ENCODE data around the gene MINPP1. TPM values are rescaled to one million over a fixed set of nuclear protein-coding genes. Genes with fewer than 3 reads are reported as not detected.

Gene MINPP1
- total RNA-seq, 1 experiment from 2014 or later, result 22.1 TPM

DNA sequence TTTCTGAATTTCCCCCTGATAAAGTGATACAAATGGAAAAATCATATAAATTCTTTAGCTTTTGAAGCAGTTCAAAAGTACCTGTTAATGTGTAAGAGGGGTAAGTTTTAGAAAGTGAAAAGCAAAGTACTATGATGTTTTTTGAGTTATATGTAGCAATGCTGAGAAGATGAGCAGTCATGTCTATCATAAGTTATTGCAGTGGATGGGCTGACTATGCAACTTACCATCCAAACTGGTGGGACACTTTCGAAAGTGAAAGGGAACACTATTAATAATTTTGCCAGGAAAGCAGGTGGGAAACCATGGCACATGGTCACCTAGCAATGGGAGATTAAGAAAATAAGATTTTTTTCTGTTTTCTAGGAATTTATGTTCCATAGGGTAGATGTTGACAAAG is 4.1 kb downstream of the MINPP1 start:
- Histone ChIP-seq H3K9me3 (ENCODE audit: control insufficient read depth in 1 of 2, insufficient read depth in 1 of 2, low read depth in 1 of 2, low read length in 2 of 2) (no peaks in the 10 kb centered on the region), H3K36me3 (ENCODE audit: control insufficient read depth in 1 of 2, insufficient read depth in 2 of 2, low read length in 2 of 2) (peaks cover 7 to 14% of the 10 kb centered on the region in 2 experiments; a peak in 2 of 4 replicates), H2AFZ (ENCODE audit: low read depth, low read length, poor library complexity, severe bottlenecking) (no peak overlapping the region), H3K79me2 (ENCODE audit: insufficient read depth, low read length) (peaks cover 34% of the 10 kb centered on the region), H3K4me3 (replicated peaks in 1 of 2; ENCODE audit: low read depth in 1 of 2, low read length in 2 of 2) (no peak overlapping the region), H4K20me1 (ENCODE audit: insufficient read depth) (0 out of 2 replicates have a peak, but pooled peaks cover 3% of the 10 kb centered on the region), H3K9ac (ENCODE audit: low read length) (no peak overlapping the region), H3K4me1 (ENCODE audit: control insufficient read depth in 1 of 2, insufficient read depth in 2 of 2, low read length in 2 of 2) (peaks cover 10 to 13% of the 10 kb centered on the region in 2 experiments), H3K4me2 (ENCODE audit: low read length) (no peak overlapping the region), H3K9me2 (ENCODE audit: insufficient read depth) (no peaks in the 10 kb centered on the region), H3K27me3 (ENCODE audit: insufficient read depth, low read length) (no peaks in the 10 kb centered on the region), H3K27ac (ENCODE audit: low read depth, low read length) (no peak overlapping the region)
- BruUV-seq (replicated peaks), result no TSS peak
- CTCF ChIA-PET, result no interaction called here
- no peak for TF ChIP-seq TCF7L2 (IDR thresholded peaks at IDR 0.05; ENCODE audit: borderline replicate concordance, extremely low read depth, insufficient read depth, insufficient read length)
- no peak for TF ChIP-seq CBX3 (IDR thresholded peaks at IDR 0.05; ENCODE audit: low read depth)
- TF ChIP-seq POLR2A (IDR thresholded peaks at IDR 0.05; ENCODE audit: borderline replicate concordance, extremely low read depth, insufficient read depth, insufficient read length), result no peak
- no peak for TF ChIP-seq ZFX (IDR thresholded peaks at IDR 0.05)
- TF ChIP-seq POLR2AphosphoS5 (IDR thresholded peaks at IDR 0.05; ENCODE audit: low read depth, low read length), result no peak
- TF ChIP-seq SIN3A (IDR thresholded peaks at IDR 0.05; ENCODE audit: low read depth), result no peak
- TF ChIP-seq, protein P1, sequence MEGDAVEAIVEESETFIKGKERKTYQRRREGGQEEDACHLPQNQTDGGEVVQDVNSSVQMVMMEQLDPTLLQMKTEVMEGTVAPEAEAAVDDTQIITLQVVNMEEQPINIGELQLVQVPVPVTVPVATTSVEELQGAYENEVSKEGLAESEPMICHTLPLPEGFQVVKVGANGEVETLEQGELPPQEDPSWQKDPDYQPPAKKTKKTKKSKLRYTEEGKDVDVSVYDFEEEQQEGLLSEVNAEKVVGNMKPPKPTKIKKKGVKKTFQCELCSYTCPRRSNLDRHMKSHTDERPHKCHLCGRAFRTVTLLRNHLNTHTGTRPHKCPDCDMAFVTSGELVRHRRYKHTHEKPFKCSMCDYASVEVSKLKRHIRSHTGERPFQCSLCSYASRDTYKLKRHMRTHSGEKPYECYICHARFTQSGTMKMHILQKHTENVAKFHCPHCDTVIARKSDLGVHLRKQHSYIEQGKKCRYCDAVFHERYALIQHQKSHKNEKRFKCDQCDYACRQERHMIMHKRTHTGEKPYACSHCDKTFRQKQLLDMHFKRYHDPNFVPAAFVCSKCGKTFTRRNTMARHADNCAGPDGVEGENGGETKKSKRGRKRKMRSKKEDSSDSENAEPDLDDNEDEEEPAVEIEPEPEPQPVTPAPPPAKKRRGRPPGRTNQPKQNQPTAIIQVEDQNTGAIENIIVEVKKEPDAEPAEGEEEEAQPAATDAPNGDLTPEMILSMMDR (IDR thresholded peaks at IDR 0.05 in 2 of 3, conservative IDR thresholded peaks at IDR 0.05 in 1 of 3; ENCODE audit: borderline replicate concordance in 1 of 3, insufficient read depth in 1 of 3, low read depth in 2 of 3, low read length in 2 of 3), result no peak
- no peak for TF ChIP-seq ELF1 (IDR thresholded peaks at IDR 0.05; ENCODE audit: borderline replicate concordance, low read depth)
- TF ChIP-seq MAX (IDR thresholded peaks at IDR 0.05), result no peak
- TF ChIP-seq SRF (IDR thresholded peaks at IDR 0.05; ENCODE audit: low read depth), result no peak
- TF ChIP-seq SP1 (IDR thresholded peaks at IDR 0.05; ENCODE audit: low read depth), result no peak
- no peak for TF ChIP-seq YY1 (IDR thresholded peaks at IDR 0.05; ENCODE audit: extremely low read depth, insufficient replicate concordance, low read depth, low read length)
- TF ChIP-seq EZH2 (IDR thresholded peaks at IDR 0.05), result no peak
- RAD21 ChIA-PET (ENCODE audit: low non-redundant PET in 1 of 2, low total read pairs in 2 of 2, uncharacterized antibody in 2 of 2, unreplicated experiment in 2 of 2), result no interaction called here
- POLR2A ChIA-PET, result no interaction called here
- ATAC-seq (no peak), DNase-seq (ENCODE audit: low read depth, low spot score) (no peak)
- intact Hi-C loops (cut with micrococcal nuclease), result no loop called here
